Right ventricle myocardium inferior (tissue), 1 donor: ENCODE results near the gene VAV3. TPM values are rescaled to one million over a fixed set of nuclear protein-coding genes. Genes with fewer than 3 reads are reported as not detected.
A peak's percentile ranks its signal among the peaks of the same experiment; 100 is the strongest.
"Not testable (repeated sequence)": the region's sequence is repeated elsewhere in the genome, so short reads cannot be mapped to it uniquely, and the experiment has no call there.

ENCODE experiments used
- ATAC-seq: fragments of 200-7000 bp; cut with Tn5 transposase; one replicate; pipeline ENCODE4 v1.9.1; 2020; ENCODE audit warnings: mild to moderate bottlenecking, moderate library complexity
- DNase-seq: peaks from one replicate; pipeline ENCODE4 v3.0.0; 2021; ENCODE audit errors: missing footprints
- intact Hi-C: fragments of 100-400 bp; cut with DNase I; formaldehyde crosslinking; loops from one replicate; pipeline ENCODE4 v1.11.0; 2022
- total RNA-seq: library from RNA; stranded (reverse); fragmentation: NEBNext Ultra II Directional; extraction: Animal tissue kit (Norgen Biotek cat#: 25700); gene quantifications from one replicate; pipeline ENCODE4 v1.2.1, GENCODE V29; 2021
- donor health status: DM: no; HTN: yes; CAD: no; lungs with severe emphysema.

Gene VAV3
- total RNA-seq, 1 donor from 2014 or later: 1.7 TPM

GRCh38 chr1:107739651-107740050, 225.3 kb downstream of the VAV3 start:
- DNase-seq (no peak), ATAC-seq (no peak)
- intact Hi-C loops: no loop called here

GRCh38 chr1:107739201-107739600, 225.8 kb downstream of the VAV3 start:
- intact Hi-C loops: no loop called here
- ATAC-seq (peak; percentile 42), DNase-seq (no peak)

- DNase-seq, intact Hi-C loops, ATAC-seq: not testable (repeated sequence)
Observed at GRCh38 chr1:107733401-107733800, 231.6 kb downstream of the VAV3 start.

GRCh38 chr1:107727866-107728265, 237.1 kb downstream of the VAV3 start:
- intact Hi-C loops: no loop called here
- DNase-seq (no peak), ATAC-seq (no peak)

- DNase-seq (no peak), ATAC-seq (no peak)
- intact Hi-C loops: no loop called here
Observed at GRCh38 chr1:107726860-107727259, 238.1 kb downstream of the VAV3 start.

GRCh38 chr1:107724648-107725047, 240.3 kb downstream of the VAV3 start:
- intact Hi-C loops: no loop called here
- ATAC-seq (no peak), DNase-seq (no peak)

GRCh38 chr1:107720210-107720609, 244.8 kb downstream of the VAV3 start:
- not testable (repeated sequence) for ATAC-seq

GRCh38 chr1:107710005-107710404, 255.0 kb downstream of the VAV3 start:
- ATAC-seq (no peak), DNase-seq (no peak)
- intact Hi-C loops: no loop called here

More at GRCh38 chr1:107720210-107720609, 244.8 kb downstream of the VAV3 start:
- DNase-seq, intact Hi-C loops: not testable (repeated sequence)

- DNase-seq (no peak), ATAC-seq (no peak)
- intact Hi-C loops: no loop called here
Observed at GRCh38 chr1:107707111-107707510, 257.9 kb downstream of the VAV3 start.

- intact Hi-C loops: no loop called here
- ATAC-seq: no peak
- DNase-seq: no peak
Observed at GRCh38 chr1:107706182-107706581, 258.8 kb downstream of the VAV3 start.

- intact Hi-C loops: no loop called here
- no peak for DNase-seq
- no peak for ATAC-seq
Observed at GRCh38 chr1:107704911-107705310, 260.1 kb downstream of the VAV3 start.

GRCh38 chr1:107702946-107703571, 261.9 kb downstream of the VAV3 start:
- no peak for ATAC-seq
- DNase-seq: no peak
- intact Hi-C loops: no loop called here

GRCh38 chr1:107700651-107701050, 264.3 kb downstream of the VAV3 start:
- ATAC-seq: not testable (repeated sequence)

GRCh38 chr1:107698161-107698560, 266.8 kb downstream of the VAV3 start:
- DNase-seq (no peak), ATAC-seq (no peak)
- intact Hi-C loops: no loop called here

More at GRCh38 chr1:107700651-107701050, 264.3 kb downstream of the VAV3 start:
- intact Hi-C loops, DNase-seq: not testable (repeated sequence)

GRCh38 chr1:107695341-107695740, 269.6 kb downstream of the VAV3 start:
- DNase-seq: no peak
- intact Hi-C loops: no loop called here
- ATAC-seq: no peak

- DNase-seq: no peak
- no peak for ATAC-seq
- intact Hi-C loops: no loop called here
Observed at GRCh38 chr1:107692580-107693345, 272.2 kb downstream of the VAV3 start.

- ATAC-seq: no peak
- DNase-seq: no peak
- intact Hi-C loops: no loop called here
Observed at GRCh38 chr1:107691540-107691939, 273.4 kb downstream of the VAV3 start.

- DNase-seq (no peak), ATAC-seq (no peak)
- intact Hi-C loops: no loop called here
Observed at GRCh38 chr1:107690491-107690890, 274.5 kb downstream of the VAV3 start.

GRCh38 chr1:107689733-107690132, 275.2 kb downstream of the VAV3 start:
- DNase-seq: no peak
- no peak for ATAC-seq
- intact Hi-C loops: no loop called here

- intact Hi-C loops: no loop called here
- ATAC-seq (no peak), DNase-seq (no peak)
Observed at GRCh38 chr1:107689159-107689558, 275.8 kb downstream of the VAV3 start.
